ENCODE results near the gene SSX2IP. TPM values are rescaled to one million over a fixed set of nuclear protein-coding genes. Genes with fewer than 3 reads are reported as not detected.

Gene SSX2IP
- total and polyA plus RNA-seq, 9 of the 15 experiments (the other 6 are each of a cell fraction or from before 2014, with no cell fraction given), result 20.6 to 96.7 (median 61.7) TPM

DNA sequence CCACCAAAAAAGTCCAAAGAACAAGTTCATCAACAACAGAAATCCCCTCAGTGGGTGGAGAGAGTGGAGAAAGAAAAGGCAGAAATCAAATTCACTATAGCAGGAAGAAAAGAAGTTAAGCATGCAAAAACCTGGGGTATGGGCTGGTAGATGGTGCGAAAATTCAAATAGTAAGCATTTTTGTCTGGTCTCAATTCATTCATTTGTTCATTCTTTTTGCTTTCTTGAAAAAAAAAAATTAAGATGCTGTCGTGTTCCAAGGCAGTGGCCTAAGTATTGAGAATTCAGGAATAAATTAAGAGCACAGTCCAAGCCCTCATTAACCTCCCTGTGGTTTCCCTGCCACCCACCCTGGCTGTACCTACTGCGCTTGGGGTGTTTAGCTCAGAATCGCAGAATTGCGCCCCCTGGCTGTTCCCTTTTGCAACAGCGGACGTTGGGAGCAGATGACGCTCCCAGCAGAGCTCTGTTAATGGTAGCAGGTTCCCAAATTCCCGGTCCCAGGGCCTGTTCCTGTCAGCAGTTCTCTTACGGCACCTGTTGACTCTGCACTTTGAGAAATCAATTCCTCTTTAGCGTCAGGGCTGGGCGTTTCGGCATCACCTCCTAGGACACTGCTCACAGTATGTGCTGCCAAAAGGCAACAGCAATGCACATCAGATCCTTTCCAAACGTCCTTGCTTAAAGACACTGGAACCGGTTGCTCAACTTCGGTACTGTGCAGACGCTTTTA is 34.0 kb upstream of the SSX2IP start (continued):
- TF ChIP-seq, protein P1, sequence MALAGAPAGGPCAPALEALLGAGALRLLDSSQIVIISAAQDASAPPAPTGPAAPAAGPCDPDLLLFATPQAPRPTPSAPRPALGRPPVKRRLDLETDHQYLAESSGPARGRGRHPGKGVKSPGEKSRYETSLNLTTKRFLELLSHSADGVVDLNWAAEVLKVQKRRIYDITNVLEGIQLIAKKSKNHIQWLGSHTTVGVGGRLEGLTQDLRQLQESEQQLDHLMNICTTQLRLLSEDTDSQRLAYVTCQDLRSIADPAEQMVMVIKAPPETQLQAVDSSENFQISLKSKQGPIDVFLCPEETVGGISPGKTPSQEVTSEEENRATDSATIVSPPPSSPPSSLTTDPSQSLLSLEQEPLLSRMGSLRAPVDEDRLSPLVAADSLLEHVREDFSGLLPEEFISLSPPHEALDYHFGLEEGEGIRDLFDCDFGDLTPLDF (CRISPR knock-in tag; IDR thresholded peaks at IDR 0.05), result no peak
- TF ChIP-seq TAF15 (IDR thresholded peaks at IDR 0.05; ENCODE audit: low read depth, low read length) (no peak), ZNF76 (CRISPR knock-in tag; IDR thresholded peaks at IDR 0.05; ENCODE audit: borderline replicate concordance) (no peak), BHLHE40 (IDR thresholded peaks at IDR 0.05; ENCODE audit: low read length) (no peak), BACH1 (tag; IDR thresholded peaks at IDR 0.05) (no peak), POLR3G (IDR thresholded peaks at IDR 0.05; ENCODE audit: extremely low read depth, insufficient read length, insufficient replicate concordance) (no peak), SMARCC2 (IDR thresholded peaks at IDR 0.05; ENCODE audit: low read depth) (peak; percentile 36; the same call in 1 of the 2 replicates), ZNF696 (CRISPR knock-in tag; conservative IDR thresholded peaks at IDR 0.05) (no peak), ZBTB7A (IDR thresholded peaks at IDR 0.05; ENCODE audit: borderline replicate concordance, control insufficient read depth, low read depth, low read length) (no peak; the same call in 1 of the 2 replicates), ARID2 (IDR thresholded peaks at IDR 0.05) (no peak), ZNF57 (CRISPR knock-in tag; IDR thresholded peaks at IDR 0.05) (no peak), CBFB (CRISPR knock-in tag; IDR thresholded peaks at IDR 0.05) (no peak), NCOA2 (IDR thresholded peaks at IDR 0.05; ENCODE audit: partially characterized antibody in 2 of 2) (no peak), STAT5B (CRISPR knock-in tag; IDR thresholded peaks at IDR 0.05) (no peak), KHSRP (IDR thresholded peaks at IDR 0.05) (no peak), MYNN (IDR thresholded peaks at IDR 0.05) (no peak), MYNN (CRISPR knock-in tag; IDR thresholded peaks at IDR 0.05) (no peak), RAD51 (IDR thresholded peaks at IDR 0.05; ENCODE audit: borderline replicate concordance, low read depth) (no peak), ATF7 (IDR thresholded peaks at IDR 0.05) (peak; percentile 35; the same call in 1 of the 2 replicates), ARNT (IDR thresholded peaks at IDR 0.05) (no peak)
- TF ChIP-seq, protein P2, sequence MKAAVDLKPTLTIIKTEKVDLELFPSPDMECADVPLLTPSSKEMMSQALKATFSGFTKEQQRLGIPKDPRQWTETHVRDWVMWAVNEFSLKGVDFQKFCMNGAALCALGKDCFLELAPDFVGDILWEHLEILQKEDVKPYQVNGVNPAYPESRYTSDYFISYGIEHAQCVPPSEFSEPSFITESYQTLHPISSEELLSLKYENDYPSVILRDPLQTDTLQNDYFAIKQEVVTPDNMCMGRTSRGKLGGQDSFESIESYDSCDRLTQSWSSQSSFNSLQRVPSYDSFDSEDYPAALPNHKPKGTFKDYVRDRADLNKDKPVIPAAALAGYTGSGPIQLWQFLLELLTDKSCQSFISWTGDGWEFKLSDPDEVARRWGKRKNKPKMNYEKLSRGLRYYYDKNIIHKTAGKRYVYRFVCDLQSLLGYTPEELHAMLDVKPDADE (conservative IDR thresholded peaks at IDR 0.05; ENCODE audit: control insufficient read depth, low read depth, low read length), result no peak
- TF ChIP-seq, protein P3, sequence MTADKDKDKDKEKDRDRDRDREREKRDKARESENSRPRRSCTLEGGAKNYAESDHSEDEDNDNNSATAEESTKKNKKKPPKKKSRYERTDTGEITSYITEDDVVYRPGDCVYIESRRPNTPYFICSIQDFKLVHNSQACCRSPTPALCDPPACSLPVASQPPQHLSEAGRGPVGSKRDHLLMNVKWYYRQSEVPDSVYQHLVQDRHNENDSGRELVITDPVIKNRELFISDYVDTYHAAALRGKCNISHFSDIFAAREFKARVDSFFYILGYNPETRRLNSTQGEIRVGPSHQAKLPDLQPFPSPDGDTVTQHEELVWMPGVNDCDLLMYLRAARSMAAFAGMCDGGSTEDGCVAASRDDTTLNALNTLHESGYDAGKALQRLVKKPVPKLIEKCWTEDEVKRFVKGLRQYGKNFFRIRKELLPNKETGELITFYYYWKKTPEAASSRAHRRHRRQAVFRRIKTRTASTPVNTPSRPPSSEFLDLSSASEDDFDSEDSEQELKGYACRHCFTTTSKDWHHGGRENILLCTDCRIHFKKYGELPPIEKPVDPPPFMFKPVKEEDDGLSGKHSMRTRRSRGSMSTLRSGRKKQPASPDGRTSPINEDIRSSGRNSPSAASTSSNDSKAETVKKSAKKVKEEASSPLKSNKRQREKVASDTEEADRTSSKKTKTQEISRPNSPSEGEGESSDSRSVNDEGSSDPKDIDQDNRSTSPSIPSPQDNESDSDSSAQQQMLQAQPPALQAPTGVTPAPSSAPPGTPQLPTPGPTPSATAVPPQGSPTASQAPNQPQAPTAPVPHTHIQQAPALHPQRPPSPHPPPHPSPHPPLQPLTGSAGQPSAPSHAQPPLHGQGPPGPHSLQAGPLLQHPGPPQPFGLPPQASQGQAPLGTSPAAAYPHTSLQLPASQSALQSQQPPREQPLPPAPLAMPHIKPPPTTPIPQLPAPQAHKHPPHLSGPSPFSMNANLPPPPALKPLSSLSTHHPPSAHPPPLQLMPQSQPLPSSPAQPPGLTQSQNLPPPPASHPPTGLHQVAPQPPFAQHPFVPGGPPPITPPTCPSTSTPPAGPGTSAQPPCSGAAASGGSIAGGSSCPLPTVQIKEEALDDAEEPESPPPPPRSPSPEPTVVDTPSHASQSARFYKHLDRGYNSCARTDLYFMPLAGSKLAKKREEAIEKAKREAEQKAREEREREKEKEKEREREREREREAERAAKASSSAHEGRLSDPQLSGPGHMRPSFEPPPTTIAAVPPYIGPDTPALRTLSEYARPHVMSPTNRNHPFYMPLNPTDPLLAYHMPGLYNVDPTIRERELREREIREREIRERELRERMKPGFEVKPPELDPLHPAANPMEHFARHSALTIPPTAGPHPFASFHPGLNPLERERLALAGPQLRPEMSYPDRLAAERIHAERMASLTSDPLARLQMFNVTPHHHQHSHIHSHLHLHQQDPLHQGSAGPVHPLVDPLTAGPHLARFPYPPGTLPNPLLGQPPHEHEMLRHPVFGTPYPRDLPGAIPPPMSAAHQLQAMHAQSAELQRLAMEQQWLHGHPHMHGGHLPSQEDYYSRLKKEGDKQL (CRISPR knock-in tag; IDR thresholded peaks at IDR 0.05; ENCODE audit: borderline replicate concordance), result no peak

Data from K562 (cell line).